ENCODE results near the gene SULT2B1. TPM values are rescaled to one million over a fixed set of nuclear protein-coding genes. Genes with fewer than 3 reads are reported as not detected.
"Not testable (repeated sequence)": the region's sequence is repeated elsewhere in the genome, so short reads cannot be mapped to it uniquely, and the experiment has no call there.

Gene SULT2B1
- total RNA-seq, 1 donor from 2014 or later = not detected

DNA sequence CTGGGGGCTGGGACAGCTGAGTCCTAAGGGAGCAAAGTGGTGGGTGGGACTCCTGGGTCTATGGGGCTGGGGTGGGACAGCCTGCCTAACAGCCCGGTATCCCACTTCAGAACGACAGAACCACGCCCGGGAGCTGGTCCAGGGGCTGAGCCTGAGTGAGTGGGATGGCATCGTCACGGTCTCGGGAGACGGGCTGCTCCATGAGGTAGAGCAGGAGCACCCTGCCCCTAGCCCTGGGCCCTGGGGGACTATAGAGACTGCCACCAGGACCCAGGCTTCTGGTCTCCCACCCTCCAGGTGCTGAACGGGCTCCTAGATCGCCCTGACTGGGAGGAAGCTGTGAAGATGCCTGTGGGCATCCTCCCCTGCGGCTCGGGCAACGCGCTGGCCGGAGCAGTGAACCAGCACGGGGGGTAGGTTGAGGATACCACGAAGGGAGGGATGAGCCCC is 75.9 kb downstream of the SULT2B1 start:
- intact Hi-C loops (cut with DNase I) = no loop called here
- DNase-seq (ENCODE audit: low spot score) = no peak
- no peak for ATAC-seq

DNA sequence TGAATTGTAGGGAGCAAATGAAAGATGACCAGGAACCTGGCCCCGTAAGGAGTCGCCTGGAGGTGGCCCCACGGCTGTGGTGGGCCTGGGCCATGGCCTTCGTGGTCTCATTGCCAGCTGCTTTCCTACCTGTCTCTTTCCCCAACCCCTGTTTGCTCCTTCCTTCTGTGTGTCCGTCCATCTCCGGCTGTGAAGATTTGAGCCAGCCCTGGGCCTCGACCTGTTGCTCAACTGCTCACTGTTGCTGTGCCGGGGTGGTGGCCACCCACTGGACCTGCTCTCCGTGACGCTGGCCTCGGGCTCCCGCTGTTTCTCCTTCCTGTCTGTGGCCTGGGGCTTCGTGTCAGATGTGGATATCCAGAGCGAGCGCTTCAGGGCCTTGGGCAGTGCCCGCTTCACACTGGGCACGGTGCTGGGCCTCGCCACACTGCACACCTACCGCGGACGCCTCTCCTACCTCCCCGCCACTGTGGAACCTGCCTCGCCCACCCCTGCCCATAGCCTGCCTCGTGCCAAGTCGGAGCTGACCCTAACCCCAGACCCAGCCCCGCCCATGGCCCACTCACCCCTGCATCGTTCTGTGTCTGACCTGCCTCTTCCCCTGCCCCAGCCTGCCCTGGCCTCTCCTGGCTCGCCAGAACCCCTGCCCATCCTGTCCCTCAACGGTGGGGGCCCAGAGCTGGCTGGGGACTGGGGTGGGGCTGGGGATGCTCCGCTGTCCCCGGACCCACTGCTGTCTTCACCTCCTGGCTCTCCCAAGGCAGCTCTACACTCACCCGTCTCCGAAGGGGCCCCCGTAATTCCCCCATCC is 76.7 kb downstream of the SULT2B1 start:
- no peak for ATAC-seq
- intact Hi-C loops (cut with DNase I) = no loop called here

DNA sequence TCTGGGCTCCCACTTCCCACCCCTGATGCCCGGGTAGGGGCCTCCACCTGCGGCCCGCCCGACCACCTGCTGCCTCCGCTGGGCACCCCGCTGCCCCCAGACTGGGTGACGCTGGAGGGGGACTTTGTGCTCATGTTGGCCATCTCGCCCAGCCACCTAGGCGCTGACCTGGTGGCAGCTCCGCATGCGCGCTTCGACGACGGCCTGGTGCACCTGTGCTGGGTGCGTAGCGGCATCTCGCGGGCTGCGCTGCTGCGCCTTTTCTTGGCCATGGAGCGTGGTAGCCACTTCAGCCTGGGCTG is 77.3 kb downstream of the SULT2B1 start:
- ATAC-seq = no peak
- intact Hi-C loops (cut with DNase I) = no loop called here
- DNase-seq (ENCODE audit: low spot score) = peak; percentile 61

More for the DNA sequence above, 76.7 kb downstream of the SULT2B1 start:
- peak; percentile 71 for DNase-seq (ENCODE audit: low spot score)

DNA sequence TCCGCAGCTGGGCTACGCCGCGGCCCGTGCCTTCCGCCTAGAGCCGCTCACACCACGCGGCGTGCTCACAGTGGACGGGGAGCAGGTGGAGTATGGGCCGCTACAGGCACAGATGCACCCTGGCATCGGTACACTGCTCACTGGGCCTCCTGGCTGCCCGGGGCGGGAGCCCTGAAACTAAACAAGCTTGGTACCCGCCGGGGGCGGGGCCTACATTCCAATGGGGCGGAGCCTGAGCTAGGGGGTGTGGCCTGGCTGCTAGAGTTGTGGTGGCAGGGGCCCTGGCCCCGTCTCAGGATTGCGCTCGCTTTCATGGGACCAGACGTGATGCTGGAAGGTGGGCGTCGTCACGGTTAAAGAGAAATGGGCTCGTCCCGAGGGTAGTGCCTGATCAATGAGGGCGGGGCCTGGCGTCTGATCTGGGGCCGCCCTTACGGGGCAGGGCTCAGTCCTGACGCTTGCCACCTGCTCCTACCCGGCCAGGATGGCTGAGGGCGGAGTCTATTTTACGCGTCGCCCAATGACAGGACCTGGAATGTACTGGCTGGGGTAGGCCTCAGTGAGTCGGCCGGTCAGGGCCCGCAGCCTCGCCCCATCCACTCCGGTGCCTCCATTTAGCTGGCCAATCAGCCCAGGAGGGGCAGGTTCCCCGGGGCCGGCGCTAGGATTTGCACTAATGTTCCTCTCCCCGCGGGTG is 77.8 kb downstream of the SULT2B1 start:
- ATAC-seq = peak; percentile 9
- intact Hi-C loops (cut with DNase I) = no loop called here
- peak; percentile 83 for DNase-seq (ENCODE audit: low spot score)

DNA sequence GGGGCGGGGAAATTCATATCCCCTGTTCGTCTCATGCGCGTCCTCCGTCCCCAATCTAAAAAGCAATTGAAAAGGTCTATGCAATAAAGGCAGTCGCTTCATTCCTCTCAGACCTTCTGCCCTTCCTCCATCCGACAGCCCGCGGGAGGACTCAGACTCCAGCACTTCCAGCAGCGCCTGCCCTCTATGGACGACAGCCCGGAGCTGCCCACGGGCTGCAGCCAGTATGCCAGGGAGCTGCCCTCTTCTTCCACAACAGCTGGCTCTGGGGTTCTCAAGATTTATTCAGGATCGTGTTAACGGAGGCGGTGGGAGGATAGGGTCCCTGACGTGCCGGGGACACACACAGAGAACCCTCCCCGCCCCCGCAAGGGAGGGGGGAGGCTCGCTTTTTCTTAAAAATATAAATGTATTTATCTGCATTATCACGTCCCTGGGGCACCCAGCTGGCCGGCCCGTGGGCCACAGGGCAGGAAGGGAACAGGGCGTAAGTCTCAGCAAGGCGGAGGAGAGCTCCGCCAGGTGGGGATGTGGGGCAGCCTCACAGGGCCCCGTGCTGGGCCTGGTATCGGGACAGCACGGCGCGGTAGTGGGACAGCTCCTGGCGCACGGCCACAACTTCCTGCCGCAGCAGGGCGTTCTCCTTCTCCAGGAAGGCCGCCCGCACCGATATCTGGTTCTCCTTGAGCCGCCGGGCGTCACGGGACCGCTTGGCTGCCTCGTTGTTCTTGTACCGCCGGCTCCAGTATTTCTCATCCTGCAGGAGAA is 78.5 kb downstream of the SULT2B1 start:
- DNase-seq (ENCODE audit: low spot score) (peak; percentile 83), ATAC-seq (no peak)

DNA sequence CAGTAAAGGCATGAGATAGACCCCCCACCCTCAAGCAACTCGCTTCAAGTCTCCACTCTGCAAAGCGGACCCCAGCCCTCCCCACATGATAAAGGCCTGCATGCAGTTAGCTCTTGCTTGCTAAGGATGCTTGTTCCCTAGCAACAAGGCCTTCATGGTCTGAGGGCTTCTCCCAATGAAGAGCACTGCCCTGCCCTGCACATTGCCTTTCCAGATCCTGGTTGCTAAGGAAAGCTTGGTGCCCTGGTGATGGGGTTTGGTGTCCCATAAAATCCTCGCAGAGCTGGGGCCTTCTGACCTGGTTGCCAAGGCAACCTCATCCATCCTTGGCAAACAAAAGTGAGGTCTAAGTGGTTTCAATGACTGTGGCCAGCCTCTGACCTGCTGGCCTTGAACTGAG is 79.3 kb downstream of the SULT2B1 start:
- intact Hi-C loops (cut with DNase I) = no loop called here
- no peak for DNase-seq (ENCODE audit: low spot score)
- ATAC-seq = no peak

More for the DNA sequence above, 78.5 kb downstream of the SULT2B1 start:
- intact Hi-C loops (cut with DNase I) = no loop called here

DNA sequence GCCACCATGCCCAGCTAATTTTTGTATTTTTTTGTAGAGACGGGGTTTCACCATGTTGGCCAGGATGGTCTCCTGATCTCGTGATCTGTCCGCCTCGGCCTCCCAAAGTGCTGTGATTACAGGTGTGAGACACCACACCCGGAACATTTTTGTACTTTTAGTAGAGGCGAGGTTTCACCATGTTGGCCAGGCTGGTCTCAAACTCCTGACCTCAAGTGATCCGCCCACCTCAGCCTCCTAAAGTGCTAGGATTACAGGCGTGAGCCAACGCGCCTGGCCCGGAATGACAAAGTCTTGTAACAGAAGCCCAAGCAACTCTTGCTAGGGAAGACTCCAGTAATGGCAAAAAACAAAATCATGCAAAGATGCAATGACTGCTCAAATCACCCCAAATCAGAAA is 80.3 kb downstream of the SULT2B1 start:
- ATAC-seq; intact Hi-C loops (cut with DNase I); DNase-seq (ENCODE audit: low spot score): not testable (repeated sequence)

DNA sequence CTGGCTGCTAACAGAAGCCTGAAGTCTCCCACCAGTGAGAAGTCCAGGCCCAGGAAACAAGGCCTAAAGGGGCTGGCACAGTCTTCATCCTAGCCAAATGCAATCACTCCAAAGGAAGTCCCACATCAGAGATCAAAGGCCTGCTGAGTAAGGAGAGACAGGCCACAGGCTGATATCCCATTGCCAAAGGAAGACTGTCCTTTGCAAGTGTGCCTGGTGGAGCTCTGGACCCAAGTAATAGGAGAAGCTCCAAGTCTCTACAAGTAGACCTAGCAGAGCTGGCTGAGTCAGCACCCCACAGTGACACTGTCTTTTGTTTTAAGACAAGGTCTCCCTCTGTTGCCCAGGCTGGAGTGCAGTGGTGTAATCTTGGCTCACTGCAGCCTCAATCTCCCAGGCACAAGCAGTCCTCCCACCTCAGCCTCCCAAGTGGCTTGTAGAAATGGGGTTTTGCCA is 80.7 kb downstream of the SULT2B1 start:
- no peak for ATAC-seq
- intact Hi-C loops (cut with DNase I) = no loop called here
- DNase-seq (ENCODE audit: low spot score) = no peak

DNA sequence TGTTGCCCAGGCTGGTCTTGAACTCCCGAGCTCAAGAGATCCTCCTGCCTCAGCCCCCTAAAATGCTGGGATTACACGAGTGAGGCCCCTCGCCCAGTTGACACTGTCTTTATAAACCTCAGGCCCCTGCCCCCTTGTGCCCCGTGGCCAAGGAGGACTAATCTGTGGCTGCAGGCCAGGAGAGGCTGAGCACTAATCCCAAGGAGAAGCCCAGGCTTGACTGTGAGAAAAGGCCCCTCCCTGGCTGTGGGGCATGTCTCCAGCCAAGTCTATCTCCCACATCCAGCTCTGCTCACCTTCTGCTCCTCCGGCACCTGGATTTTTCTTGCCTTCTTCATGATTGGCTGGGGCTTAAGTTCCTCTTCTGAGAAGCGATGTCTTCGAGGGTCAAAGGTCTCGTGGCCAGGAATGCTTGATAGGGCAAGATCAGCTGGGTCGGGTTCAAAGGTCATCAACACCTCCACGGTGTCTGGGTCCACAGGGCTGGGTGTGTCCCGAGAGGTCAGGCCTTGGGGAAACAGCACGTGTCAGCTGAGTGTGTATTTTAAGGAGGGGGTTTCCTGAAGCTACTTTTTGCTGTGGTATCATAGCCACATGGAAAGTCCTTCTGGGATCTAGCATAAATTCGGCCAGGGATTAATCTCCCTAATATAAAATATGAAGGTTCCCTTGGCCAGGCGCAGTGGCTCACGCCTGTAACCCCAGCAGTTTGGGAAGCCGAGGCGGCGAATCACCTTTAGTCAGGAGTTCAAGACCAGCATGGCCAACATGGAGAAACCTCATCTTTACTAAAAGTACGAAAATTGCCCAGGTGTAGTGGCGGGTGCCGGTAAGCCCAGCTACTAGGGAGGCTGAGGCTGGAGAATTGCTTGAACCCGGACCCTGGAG is 81.4 kb downstream of the SULT2B1 start:
- no peak for ATAC-seq
- intact Hi-C loops (cut with DNase I) = no loop called here
- peak; percentile 72 for DNase-seq (ENCODE audit: low spot score)

DNA sequence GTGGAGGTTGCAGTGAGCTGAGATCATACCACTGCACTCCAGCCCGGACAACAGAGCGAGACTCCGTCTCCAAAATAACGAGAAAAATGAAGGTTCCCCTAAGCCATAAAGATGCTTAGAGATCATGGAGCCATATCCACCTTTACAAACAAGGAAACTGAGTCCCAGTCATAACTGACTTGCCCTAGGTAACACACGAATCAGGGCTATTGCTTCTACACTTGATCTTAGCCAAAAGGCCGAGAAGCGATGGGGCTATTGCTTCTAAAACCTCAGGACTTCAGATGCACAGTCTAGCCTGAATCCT is 82.0 kb downstream of the SULT2B1 start:
- DNase-seq (ENCODE audit: low spot score) (no peak), ATAC-seq (no peak)
- intact Hi-C loops (cut with DNase I) = no loop called here

DNA sequence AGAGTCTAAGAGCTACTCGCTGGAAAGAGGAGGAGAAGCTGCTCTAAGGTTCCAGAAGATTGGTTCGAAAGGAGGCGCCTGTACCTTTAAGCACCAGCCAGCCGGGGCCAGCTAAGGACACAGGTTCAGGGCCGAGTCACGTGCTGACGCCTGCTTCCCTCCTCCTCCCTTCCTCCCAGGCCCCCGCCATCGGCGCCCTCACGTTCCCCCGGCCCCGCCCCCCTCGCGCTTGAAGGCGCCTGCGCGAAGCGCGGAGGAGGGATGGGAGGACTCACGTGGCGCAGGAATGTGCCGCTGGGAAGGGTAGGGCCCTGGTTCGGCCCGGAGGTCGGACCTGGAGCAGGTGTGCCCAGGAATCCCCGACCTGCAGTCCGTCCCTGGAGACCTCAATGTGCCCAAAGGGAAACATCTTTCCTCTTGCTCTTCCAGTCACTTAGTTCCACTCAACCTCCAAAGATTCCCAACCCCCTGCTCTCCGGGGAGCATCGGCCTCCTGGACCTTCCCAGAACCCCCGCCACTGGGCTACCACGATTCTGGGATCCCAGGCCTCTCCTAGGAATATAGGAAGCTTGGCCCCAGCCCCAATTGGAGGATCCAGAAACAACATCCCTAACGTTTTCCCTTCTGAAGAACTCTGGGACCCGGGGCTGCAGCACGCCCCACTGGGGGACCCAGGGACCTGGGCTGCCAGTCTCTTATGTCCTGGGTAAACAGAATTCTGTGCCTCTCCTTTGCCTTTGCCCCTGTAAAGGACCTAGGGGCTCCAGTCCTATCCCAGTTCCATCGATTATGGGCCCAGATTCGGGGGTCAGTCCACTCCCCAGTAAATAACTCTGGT is 82.7 kb downstream of the SULT2B1 start:
- intact Hi-C loops (cut with DNase I) = no loop called here
- ATAC-seq (peak; percentile 66), DNase-seq (ENCODE audit: low spot score) (peak; percentile 98)

DNA sequence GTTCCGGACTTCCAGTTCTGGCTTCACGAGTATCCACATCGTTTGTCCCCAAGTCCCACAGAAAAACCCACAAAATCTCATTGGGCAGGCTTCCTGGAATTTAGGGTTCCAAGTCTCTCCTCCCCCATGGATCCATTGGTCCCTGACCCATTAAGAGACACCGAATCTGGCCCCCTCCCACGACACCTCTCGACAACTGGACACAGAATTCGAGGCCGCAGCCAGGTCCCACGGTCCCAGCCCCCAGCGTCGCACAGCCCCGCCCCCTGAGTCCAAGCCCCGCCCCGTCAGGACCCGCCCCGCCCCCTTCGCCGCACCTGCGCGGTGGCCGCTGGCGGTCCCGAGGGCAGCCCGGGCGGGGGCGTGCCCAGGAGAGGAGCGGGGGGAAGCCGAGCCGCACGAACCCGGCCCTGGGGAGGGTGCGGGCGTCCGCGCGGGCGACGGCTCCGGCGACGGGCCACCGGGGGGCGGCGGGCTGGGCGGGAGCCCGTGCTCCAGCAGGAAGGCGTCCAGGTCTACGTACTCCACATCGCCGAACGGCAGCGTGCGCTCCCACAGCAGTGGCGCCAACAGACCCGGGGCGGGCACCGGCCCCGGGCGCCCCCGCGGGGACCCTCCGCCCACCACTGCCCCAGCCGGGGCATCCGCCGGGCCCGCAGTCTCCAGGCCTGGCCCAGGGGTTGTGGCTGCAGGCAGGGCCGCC is 83.4 kb downstream of the SULT2B1 start:
- ATAC-seq (peak; percentile 33), DNase-seq (ENCODE audit: low spot score) (peak; percentile 86)
- intact Hi-C loops (cut with DNase I) = no loop called here

DNA sequence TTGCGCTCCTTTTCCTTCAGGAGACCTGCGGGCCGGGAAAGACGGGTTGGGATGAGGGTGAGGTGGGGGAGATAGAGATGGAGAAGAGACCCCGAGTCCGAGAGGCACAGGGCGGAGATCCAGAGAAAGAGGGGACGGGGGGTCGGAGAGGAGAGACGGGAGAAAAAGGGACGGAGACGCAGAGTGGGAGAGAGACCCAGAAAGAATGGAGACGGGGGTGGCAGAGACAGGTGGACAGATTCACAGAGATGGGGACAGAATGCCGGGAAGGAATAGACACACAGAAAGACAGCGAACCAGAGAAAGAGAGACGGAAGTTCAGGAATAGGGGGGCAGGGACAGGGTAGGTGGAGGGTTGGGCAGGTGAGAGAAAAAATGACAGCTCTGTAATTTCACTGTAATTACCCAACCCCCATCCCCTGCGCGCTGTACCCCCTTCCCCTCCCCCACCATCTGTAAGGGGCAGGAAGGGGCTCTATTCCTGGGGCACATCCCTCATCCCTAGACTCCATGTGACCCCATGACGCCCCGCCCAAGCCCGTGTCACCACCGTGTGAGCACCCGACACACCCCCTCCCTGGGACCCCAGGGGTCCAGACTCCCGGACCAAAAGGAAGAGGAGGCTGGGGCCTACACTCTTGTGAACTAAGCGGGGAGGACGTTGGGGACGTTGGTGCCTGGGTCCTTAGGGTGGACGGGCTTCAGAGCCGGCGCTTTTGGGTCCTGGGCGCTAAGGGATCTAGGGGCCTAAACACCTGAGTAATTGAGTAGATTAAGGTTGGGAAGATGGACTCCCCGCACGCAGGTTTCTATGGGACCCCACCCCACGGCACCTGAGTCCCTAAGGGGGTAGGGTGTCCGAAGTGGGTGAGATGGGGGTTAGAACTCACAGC is 84.2 kb downstream of the SULT2B1 start:
- ATAC-seq (no peak), DNase-seq (ENCODE audit: low spot score) (peak; percentile 87)
- intact Hi-C loops (cut with DNase I) = no loop called here

DNA sequence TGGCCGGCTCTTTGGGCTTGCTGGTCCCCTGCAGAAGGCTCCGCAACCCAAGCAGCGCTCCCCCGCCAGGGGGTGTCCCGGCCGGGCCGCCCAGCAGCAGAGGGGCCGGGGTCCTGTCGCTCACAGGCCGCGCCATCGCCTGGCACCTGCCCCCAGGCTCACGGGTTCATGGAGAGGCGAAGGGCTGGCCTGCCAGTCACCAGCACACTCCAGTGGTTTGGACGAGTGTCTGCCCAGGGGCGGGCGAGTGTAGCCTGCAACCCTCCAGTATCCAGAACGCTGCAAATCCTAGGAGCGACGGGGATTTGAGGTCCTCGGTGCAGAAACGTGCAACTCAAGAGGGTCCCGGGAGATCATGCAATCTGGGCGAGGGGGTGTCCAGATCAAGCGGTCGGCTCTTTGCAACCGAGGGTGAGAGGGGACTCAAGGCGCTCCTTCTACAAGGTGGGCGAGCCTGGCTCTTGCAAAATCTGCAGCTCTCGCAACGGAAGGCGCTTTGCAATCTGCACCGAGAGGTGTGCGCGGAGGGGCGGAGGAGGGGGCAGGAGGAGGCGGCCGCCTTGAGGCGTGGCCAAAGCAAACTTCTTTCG is 85.0 kb downstream of the SULT2B1 start, which contains the start of gene DBP:
TSS of gene DBP (minus strand) at position 521 of the 590 bp plus-strand sequence. CDS start at position 136, 385 bp downstream.
- ATAC-seq (peak; percentile 3), DNase-seq (ENCODE audit: low spot score) (peak; percentile 83)
- intact Hi-C loops (cut with DNase I) = no loop called here

DNA sequence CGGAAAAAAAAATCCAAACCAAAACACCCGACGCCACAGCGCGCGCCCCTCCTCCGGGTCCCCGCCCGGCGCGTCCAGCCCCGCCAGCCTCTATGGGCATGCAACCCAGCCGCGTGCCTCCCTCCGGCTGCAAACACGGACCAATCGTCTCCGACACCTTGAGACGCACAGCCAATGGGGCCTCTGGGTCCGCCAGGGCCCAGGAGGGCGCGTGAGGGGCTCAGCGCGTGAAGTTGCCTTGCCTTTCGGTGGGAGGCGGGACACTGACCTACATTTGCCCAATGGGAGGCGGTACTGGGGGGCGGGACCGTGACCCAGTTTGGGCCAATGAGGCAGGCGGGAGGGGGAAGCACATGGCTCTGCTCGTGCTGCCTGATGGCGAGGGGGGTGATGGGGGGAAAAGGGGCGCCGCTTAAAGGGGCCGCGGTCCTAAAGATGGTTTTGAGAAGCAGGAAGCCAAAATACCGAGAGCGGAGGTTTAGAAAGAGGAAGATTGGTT is 85.5 kb downstream of the SULT2B1 start:
- ATAC-seq = peak; percentile 86
- intact Hi-C loops (cut with DNase I) = no loop called here

More for the DNA sequence above, 85.5 kb downstream of the SULT2B1 start:
- DNase-seq (ENCODE audit: low spot score) = peak; percentile 99

All from sciatic nerve (tissue), 2 donors.